Neural cell (in vitro differentiated cells): ENCODE results near the gene ADARB2.

ENCODE experiments used
- CTCF ChIP-seq: fragments of 450-650 bp; IDR thresholded peaks from 2 replicates; pipeline ENCODE4 v1.5.1; 2014; ENCODE audit warnings: antibody characterized with exemption, mild to moderate bottlenecking, moderate library complexity; ENCODE audit not compliant: poor library complexity, severe bottlenecking
- EP300 ChIP-seq: fragments of 450-650 bp; conservative IDR thresholded peaks from 2 replicates; pipeline ENCODE4 v1.6.1; 2014; ENCODE audit warnings: antibody characterized with exemption, mild to moderate bottlenecking, moderate library complexity; ENCODE audit not compliant: poor library complexity, severe bottlenecking
- EZH2 ChIP-seq: fragments of 200-600, 300-800 bp; shearing (Covaris generic), sonication (generic); IDR thresholded peaks from 2 replicates; pipeline ENCODE4 v1.6.1; 2014; ENCODE audit warnings: antibody characterized with exemption, low read length, borderline replicate concordance, mild to moderate bottlenecking; ENCODE audit not compliant: insufficient read depth, poor library complexity, severe bottlenecking
- MXI1 ChIP-seq: fragments of 450-650 bp; conservative IDR thresholded peaks from 2 replicates; pipeline ENCODE4 v1.6.1; 2014; ENCODE audit warnings: antibody characterized with exemption, mild to moderate bottlenecking; ENCODE audit not compliant: poor library complexity, severe bottlenecking
- POLR2AphosphoS5 ChIP-seq: IDR thresholded peaks from 2 replicates; pipeline ENCODE4 v1.6.1; 2012
- RAD21 ChIP-seq: fragments of 450-650 bp; conservative IDR thresholded peaks from 2 replicates; pipeline ENCODE4 v1.6.1; 2014; ENCODE audit warnings: antibody characterized with exemption, mild to moderate bottlenecking, moderate library complexity
- REST ChIP-seq: IDR thresholded peaks from 2 replicates; pipeline ENCODE4 v1.6.1; 2012; ENCODE audit warnings: borderline replicate concordance
- SMC3 ChIP-seq: fragments of 450-650 bp; conservative IDR thresholded peaks from 2 replicates; pipeline ENCODE4 v1.6.1; 2014; ENCODE audit warnings: antibody characterized with exemption, mild to moderate bottlenecking, moderate library complexity; ENCODE audit not compliant: poor library complexity
- TAF1 ChIP-seq: IDR thresholded peaks from 2 replicates; pipeline ENCODE4 v1.6.1; 2012; ENCODE audit warnings: low read depth

- TF ChIP-seq CTCF = no peak
- TF ChIP-seq EP300 = no peak
- TF ChIP-seq MXI1 = no peak
- no peak for TF ChIP-seq RAD21
- TF ChIP-seq REST = no peak
- TF ChIP-seq EZH2 = no peak
- no peak for TF ChIP-seq POLR2AphosphoS5
- TF ChIP-seq TAF1 = no peak
- no peak for TF ChIP-seq SMC3
These were observed 164.6 kb downstream of the ADARB2 start for GRCh38 chr10:1572519-1573333.
